ENCODE results near the gene RTN3.
A peak's percentile ranks its signal among the peaks of the same experiment; 100 is the strongest.

DNA sequence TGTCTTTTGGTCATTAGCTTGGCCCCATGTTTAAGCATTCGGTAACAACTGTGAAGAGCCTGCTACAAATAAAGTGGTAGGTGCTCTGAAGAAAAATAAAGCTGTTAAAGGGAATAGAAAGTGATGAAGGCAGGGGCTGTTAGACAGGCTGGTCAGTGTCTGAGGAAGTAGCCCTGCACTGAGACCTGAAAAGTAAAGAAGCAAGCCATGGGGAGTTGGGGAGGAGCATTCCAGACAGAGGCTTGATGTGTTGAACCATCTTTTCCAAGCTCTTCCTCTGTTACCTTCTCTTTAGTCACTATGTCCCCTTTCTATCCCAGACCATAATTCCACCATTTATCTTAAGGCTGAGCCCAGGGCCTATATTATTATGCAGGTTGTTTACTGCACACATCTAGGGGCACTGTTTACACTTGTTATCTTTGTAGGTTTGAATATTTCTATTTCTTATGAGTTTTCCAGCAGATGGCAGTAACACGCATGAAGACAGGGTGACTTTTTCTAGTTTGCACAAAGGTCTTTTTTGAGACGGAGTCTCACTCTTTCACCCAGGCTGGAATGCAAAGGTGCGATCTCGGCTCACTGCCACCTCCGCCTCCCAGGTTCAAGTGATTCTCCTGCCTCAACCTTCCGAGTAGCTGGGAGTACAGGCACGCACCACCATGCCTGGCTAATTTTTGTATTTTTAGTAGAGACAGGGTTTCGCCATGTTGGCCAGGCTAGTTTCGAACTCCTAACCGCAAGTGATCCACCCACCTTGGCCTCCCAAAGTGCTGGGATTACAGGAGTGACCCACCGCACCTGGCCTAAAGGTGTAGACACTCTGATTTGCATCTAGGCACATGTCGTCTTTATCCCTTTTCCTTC, 64.2 kb downstream of the RTN3 start:
- no peak for TF ChIP-seq SIN3A (IDR thresholded peaks at IDR 0.05; ENCODE audit: borderline replicate concordance, insufficient read depth, low read depth, low read length)
- TF ChIP-seq POLR2AphosphoS5 (IDR thresholded peaks at IDR 0.05; ENCODE audit: low read depth, low read length) = no peak
- TF ChIP-seq, protein P1, sequence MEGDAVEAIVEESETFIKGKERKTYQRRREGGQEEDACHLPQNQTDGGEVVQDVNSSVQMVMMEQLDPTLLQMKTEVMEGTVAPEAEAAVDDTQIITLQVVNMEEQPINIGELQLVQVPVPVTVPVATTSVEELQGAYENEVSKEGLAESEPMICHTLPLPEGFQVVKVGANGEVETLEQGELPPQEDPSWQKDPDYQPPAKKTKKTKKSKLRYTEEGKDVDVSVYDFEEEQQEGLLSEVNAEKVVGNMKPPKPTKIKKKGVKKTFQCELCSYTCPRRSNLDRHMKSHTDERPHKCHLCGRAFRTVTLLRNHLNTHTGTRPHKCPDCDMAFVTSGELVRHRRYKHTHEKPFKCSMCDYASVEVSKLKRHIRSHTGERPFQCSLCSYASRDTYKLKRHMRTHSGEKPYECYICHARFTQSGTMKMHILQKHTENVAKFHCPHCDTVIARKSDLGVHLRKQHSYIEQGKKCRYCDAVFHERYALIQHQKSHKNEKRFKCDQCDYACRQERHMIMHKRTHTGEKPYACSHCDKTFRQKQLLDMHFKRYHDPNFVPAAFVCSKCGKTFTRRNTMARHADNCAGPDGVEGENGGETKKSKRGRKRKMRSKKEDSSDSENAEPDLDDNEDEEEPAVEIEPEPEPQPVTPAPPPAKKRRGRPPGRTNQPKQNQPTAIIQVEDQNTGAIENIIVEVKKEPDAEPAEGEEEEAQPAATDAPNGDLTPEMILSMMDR (IDR thresholded peaks at IDR 0.05) = peak; percentile 53
- no peak for TF ChIP-seq TCF7L2 (IDR thresholded peaks at IDR 0.05; ENCODE audit: low read depth, low read length)
- TF ChIP-seq, protein P2, sequence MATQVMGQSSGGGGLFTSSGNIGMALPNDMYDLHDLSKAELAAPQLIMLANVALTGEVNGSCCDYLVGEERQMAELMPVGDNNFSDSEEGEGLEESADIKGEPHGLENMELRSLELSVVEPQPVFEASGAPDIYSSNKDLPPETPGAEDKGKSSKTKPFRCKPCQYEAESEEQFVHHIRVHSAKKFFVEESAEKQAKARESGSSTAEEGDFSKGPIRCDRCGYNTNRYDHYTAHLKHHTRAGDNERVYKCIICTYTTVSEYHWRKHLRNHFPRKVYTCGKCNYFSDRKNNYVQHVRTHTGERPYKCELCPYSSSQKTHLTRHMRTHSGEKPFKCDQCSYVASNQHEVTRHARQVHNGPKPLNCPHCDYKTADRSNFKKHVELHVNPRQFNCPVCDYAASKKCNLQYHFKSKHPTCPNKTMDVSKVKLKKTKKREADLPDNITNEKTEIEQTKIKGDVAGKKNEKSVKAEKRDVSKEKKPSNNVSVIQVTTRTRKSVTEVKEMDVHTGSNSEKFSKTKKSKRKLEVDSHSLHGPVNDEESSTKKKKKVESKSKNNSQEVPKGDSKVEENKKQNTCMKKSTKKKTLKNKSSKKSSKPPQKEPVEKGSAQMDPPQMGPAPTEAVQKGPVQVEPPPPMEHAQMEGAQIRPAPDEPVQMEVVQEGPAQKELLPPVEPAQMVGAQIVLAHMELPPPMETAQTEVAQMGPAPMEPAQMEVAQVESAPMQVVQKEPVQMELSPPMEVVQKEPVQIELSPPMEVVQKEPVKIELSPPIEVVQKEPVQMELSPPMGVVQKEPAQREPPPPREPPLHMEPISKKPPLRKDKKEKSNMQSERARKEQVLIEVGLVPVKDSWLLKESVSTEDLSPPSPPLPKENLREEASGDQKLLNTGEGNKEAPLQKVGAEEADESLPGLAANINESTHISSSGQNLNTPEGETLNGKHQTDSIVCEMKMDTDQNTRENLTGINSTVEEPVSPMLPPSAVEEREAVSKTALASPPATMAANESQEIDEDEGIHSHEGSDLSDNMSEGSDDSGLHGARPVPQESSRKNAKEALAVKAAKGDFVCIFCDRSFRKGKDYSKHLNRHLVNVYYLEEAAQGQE (IDR thresholded peaks at IDR 0.05; ENCODE audit: insufficient read depth in 1 of 2, low read depth in 2 of 2, low read length in 1 of 2) = no peak

All from Panc1 (cell line).